Activated effector memory CD4-positive, alpha-beta T cell treated with anti-CD3 and anti-CD28 coated beads, Interleukin-2, amount 50 U/mL, for 16 hours (primary cell): Measurements from ENCODE around the gene CCDC170.

Experiments used
- DNase-seq: peaks from one replicate; pipeline ENCODE4 v3.0.0-alpha.2; 2020

Gene CCDC170

GRCh38 chr6:151664390-151664789 is 170.6 kb downstream of the CCDC170 start:
- DNase-seq = no peak

- no peak for DNase-seq
Observed at GRCh38 chr6:151665329-151665728, 171.5 kb downstream of the CCDC170 start.

GRCh38 chr6:151666526-151666925 is 172.7 kb downstream of the CCDC170 start:
- no peak for DNase-seq

- no peak for DNase-seq
Observed at GRCh38 chr6:151669208-151669560, 175.4 kb downstream of the CCDC170 start.

- no peak for DNase-seq
Observed at GRCh38 chr6:151670116-151670515, 176.3 kb downstream of the CCDC170 start.
